Naive B cell (primary cell): ENCODE results near the gene FAM193B. TPM values are rescaled to one million over a fixed set of nuclear protein-coding genes. Genes with fewer than 3 reads are reported as not detected.
"Not testable (repeated sequence)": the region's sequence is repeated elsewhere in the genome, so short reads cannot be mapped to it uniquely, and the experiment has no call there.

ENCODE experiments used
- ATAC-seq, 2 donors: fragments of 150-1000 bp; cut with Tn5 transposase; 2 replicates each; pipeline ENCODE4 v1.10.0; 2021; ENCODE audit warnings: low read depth in 2 of 2, mild to moderate bottlenecking in 2 of 2, moderate library complexity in 2 of 2
- DNase-seq: peaks from one replicate; pipeline ENCODE4 v3.0.0; 2022
- H3K27ac Mint-ChIP-seq, 6 donors: one replicate each; pipeline ENCODE4 v1.8.0; 2020 to 2022; ENCODE audit warnings: mild to moderate bottlenecking in 6 of 6, mixed read lengths in 6 of 6, moderate library complexity in 5 of 6, inconsistent platforms in 2 of 6
- H3K27me3 Mint-ChIP-seq, 3 donors: one replicate each; pipeline ENCODE4 v1.8.0; 2021 to 2022; ENCODE audit warnings: mixed read lengths in 3 of 3, mild to moderate bottlenecking in 1 of 3
- H3K36me3 Mint-ChIP-seq, 2 donors: one replicate each; pipeline ENCODE4 v1.8.0; 2020 to 2022; ENCODE audit warnings: mixed read lengths in 2 of 2, inconsistent platforms in 1 of 2, mild to moderate bottlenecking in 1 of 2
- H3K4me1 Mint-ChIP-seq, 3 donors: one replicate each; pipeline ENCODE4 v1.8.0; 2020 to 2022; ENCODE audit warnings: mixed read lengths in 3 of 3, inconsistent platforms in 1 of 3, mild to moderate bottlenecking in 1 of 3, moderate library complexity in 1 of 3
- H3K4me3 Mint-ChIP-seq, 8 donors: one replicate each; pipeline ENCODE4 v1.8.0; 2020 to 2022; ENCODE audit warnings: mild to moderate bottlenecking in 8 of 8, mixed read lengths in 8 of 8, moderate library complexity in 8 of 8, inconsistent platforms in 2 of 8
- H3K9me3 Mint-ChIP-seq, 7 donors: one replicate each; pipeline ENCODE4 v1.8.0; 2020 to 2022; ENCODE audit warnings: mixed read lengths in 7 of 7, mild to moderate bottlenecking in 5 of 7, inconsistent platforms in 2 of 7, moderate library complexity in 1 of 7
- polyA plus RNA-seq, 6 donors: library from polyadenylated mRNA; unstranded; fragments of 300-500 nt; fragmentation: Illumina TruSeq; gene quantifications; one replicate each; pipeline ENCODE4 v1.2.3, GENCODE V29; 2021; ENCODE audit warnings: low read depth in 6 of 6

Gene FAM193B
- polyA plus RNA-seq, 6 donors from 2014 or later = 2.9 to 6.8 (median 4.6) TPM

- H3K27me3 Mint-ChIP-seq = no peaks in the 10 kb centered on the region
- H3K4me1 Mint-ChIP-seq = peaks cover 24 to 32% (median 31%) of the 10 kb centered on the region in 3 donors
- H3K4me3 Mint-ChIP-seq = no peak overlapping the region
- peaks cover 0 to 2% (median 0%) of the 10 kb centered on the region in 7 donors for H3K9me3 Mint-ChIP-seq
- peaks cover 0 to 7% of the 10 kb centered on the region in 2 donors for H3K36me3 Mint-ChIP-seq
- no peak for DNase-seq
- H3K27ac Mint-ChIP-seq = peak overlapping the region in 1 of 6 donors; percentile 66
- ATAC-seq = no peak
These were observed 63.4 kb downstream of the FAM193B start for GRCh38 chr5:177490992-177491391.

- Mint-ChIP-seq H3K9me3 (peaks cover 0 to 2% (median 0%) of the 10 kb centered on the region in 7 donors), H3K27ac (peak overlapping the region in 4 of 6 donors; percentile 14 to 84 (median 48)), H3K36me3 (peaks cover 0 to 7% of the 10 kb centered on the region in 2 donors), H3K4me3 (peak overlapping the region in 1 of 8 donors; percentile 16), H3K27me3 (no peaks in the 10 kb centered on the region), H3K4me1 (peaks cover 20 to 30% (median 29%) of the 10 kb centered on the region in 3 donors)
- DNase-seq = no peak
- no peak for ATAC-seq
These were observed 63.9 kb downstream of the FAM193B start for GRCh38 chr5:177490311-177490991.

- no peak overlapping the region for H3K4me3 Mint-ChIP-seq
- H3K27ac Mint-ChIP-seq = no peak overlapping the region
- H3K9me3 Mint-ChIP-seq = peaks cover 0 to 2% (median 0%) of the 10 kb centered on the region in 7 donors
- peaks cover 0 to 7% of the 10 kb centered on the region in 2 donors for H3K36me3 Mint-ChIP-seq
- DNase-seq (no peak), ATAC-seq (no peak)
- H3K27me3 Mint-ChIP-seq = no peaks in the 10 kb centered on the region
- peaks cover 13 to 25% (median 22%) of the 10 kb centered on the region in 3 donors for H3K4me1 Mint-ChIP-seq
These were observed 65.1 kb downstream of the FAM193B start for GRCh38 chr5:177489119-177489716.

DNA sequence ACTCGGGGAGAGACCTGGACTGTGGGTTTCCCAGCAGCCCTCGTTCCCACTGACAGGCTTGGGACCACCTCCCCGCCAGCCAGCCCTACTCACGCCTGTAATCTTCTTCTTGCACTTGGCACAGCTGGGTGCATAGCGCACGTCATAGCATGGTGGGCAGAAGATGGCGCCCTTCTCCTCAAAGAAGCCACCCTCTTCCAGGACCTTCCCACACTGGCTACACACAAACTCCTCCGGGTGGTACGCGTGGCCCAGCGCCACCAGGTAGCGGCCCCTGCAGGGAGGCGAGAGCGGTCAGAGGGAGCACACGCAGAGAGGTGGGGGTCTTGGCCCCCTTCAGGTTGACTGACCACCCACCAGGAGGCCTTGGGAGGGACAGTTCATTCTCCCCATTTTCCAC lies 66.4 kb downstream of the FAM193B start:
- no peaks in the 10 kb centered on the region for H3K9me3 Mint-ChIP-seq

DNA sequence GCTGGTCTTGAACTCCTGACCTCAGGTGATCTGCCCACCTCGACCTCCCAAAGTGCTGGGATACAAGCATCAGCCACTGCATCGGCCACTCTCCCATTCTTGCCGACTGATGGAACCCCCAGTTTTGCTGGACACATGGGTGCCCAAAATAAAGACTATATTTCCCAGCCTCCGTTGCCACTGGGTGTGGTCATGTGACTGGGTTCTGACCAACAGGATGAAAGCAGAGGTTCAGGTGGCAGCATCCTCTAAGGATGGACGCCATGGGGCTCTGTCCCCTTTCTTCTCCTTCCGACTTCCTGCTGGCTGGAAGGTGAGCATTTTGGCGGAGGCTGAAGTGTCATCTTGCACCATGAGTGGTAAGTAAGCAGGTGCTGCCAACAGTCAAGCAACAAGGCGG lies 67.2 kb downstream of the FAM193B start:
- H3K4me3 Mint-ChIP-seq = no peak overlapping the region
- peaks cover 2 to 11% (median 8%) of the 10 kb centered on the region in 3 donors for H3K4me1 Mint-ChIP-seq
- no peaks in the 10 kb centered on the region for H3K27me3 Mint-ChIP-seq
- DNase-seq (no peak), ATAC-seq (no peak)
- H3K27ac Mint-ChIP-seq = peak overlapping the region in 1 of 6 donors; percentile 69
- no peaks in the 10 kb centered on the region for H3K9me3 Mint-ChIP-seq
- H3K36me3 Mint-ChIP-seq = no peaks in the 10 kb centered on the region

More for the DNA sequence above, 66.4 kb downstream of the FAM193B start:
- no peak overlapping the region for H3K4me3 Mint-ChIP-seq
- DNase-seq = no peak
- ATAC-seq = no peak
- peaks cover 5 to 16% (median 13%) of the 10 kb centered on the region in 3 donors for H3K4me1 Mint-ChIP-seq
- no peak overlapping the region for H3K27ac Mint-ChIP-seq
- no peaks in the 10 kb centered on the region for H3K27me3 Mint-ChIP-seq
- H3K36me3 Mint-ChIP-seq = peaks cover 0 to 5% of the 10 kb centered on the region in 2 donors

DNA sequence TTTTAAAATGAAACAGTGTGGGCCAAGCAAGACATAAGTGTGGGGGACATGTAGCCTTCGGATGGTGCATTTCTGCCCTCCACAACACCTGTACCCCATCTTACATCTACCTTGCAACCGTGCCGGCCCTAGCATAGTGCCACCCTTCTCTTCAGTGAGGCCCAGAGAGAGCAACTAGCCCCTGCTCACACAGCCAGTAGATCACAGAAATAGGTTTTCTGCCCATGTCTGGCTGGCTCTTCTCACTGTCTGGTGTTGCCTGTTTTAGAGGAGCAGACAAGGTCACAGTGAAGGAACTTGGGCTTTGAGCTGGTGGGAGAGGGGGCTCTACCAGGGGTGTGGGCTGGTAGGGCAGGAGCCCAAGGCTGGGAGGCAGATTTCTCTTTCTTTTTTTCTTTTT lies 68.1 kb downstream of the FAM193B start:
- ATAC-seq (no peak), DNase-seq (no peak)
- Mint-ChIP-seq H3K4me3 (no peak overlapping the region), H3K9me3 (no peaks in the 10 kb centered on the region), H3K27me3 (no peaks in the 10 kb centered on the region), H3K4me1 (peaks cover 1 to 10% (median 8%) of the 10 kb centered on the region in 3 donors), H3K27ac (peak overlapping the region in 1 of 6 donors; percentile 38), H3K36me3 (no peaks in the 10 kb centered on the region)

- not testable (repeated sequence) for ATAC-seq, H3K4me3 Mint-ChIP-seq, H3K4me1 Mint-ChIP-seq, H3K36me3 Mint-ChIP-seq, H3K27me3 Mint-ChIP-seq, H3K9me3 Mint-ChIP-seq, DNase-seq
- peak overlapping the region in 1 of 6 donors; percentile 38 for H3K27ac Mint-ChIP-seq
These were observed 68.6 kb downstream of the FAM193B start for GRCh38 chr5:177485753-177486152.

GRCh38 chr5:177484902-177485549 lies 69.3 kb downstream of the FAM193B start:
- no peaks in the 10 kb centered on the region for H3K9me3 Mint-ChIP-seq
- no peaks in the 10 kb centered on the region for H3K36me3 Mint-ChIP-seq
- ATAC-seq = no peak
- no peak overlapping the region for H3K27ac Mint-ChIP-seq
- H3K4me1 Mint-ChIP-seq = peaks cover 2 to 6% (median 3%) of the 10 kb centered on the region in 3 donors
- H3K4me3 Mint-ChIP-seq = no peak overlapping the region
- no peak for DNase-seq
- H3K27me3 Mint-ChIP-seq = no peaks in the 10 kb centered on the region

- Mint-ChIP-seq H3K4me3 (no peak overlapping the region), H3K9me3 (no peaks in the 10 kb centered on the region), H3K27me3 (no peaks in the 10 kb centered on the region), H3K27ac (peak overlapping the region in 2 of 6 donors; percentile 11 to 67), H3K36me3 (no peaks in the 10 kb centered on the region), H3K4me1 (peaks cover 9 to 14% (median 9%) of the 10 kb centered on the region in 3 donors)
- no peak for ATAC-seq
- no peak for DNase-seq
These were observed 70.1 kb downstream of the FAM193B start for GRCh38 chr5:177483994-177484901.

DNA sequence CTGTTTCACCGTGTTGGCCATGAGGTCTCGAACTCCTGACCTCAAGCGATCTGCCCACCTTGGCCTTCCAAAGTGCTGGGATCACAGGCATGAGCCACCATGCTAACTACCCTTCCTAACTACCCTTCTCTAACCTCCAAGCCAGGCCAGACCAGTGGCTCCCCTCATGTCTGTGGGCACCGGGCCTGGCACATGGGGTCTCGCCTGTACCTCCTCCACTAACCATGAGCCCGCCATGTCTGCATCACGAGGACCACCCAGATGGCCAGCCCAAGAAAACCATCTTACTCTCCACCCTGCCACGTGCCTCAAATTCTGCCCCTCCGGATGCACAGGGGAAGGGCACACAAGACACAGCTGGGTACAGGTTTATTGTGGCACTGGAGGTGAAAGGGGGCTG lies 71.3 kb downstream of the FAM193B start:
- no peak for DNase-seq
- ATAC-seq = no peak
- Mint-ChIP-seq H3K9me3 (no peaks in the 10 kb centered on the region), H3K36me3 (no peaks in the 10 kb centered on the region), H3K4me3 (no peak overlapping the region), H3K27ac (peak overlapping the region in 1 of 6 donors; percentile 23), H3K4me1 (peaks cover 21 to 25% (median 21%) of the 10 kb centered on the region in 3 donors), H3K27me3 (no peaks in the 10 kb centered on the region)

DNA sequence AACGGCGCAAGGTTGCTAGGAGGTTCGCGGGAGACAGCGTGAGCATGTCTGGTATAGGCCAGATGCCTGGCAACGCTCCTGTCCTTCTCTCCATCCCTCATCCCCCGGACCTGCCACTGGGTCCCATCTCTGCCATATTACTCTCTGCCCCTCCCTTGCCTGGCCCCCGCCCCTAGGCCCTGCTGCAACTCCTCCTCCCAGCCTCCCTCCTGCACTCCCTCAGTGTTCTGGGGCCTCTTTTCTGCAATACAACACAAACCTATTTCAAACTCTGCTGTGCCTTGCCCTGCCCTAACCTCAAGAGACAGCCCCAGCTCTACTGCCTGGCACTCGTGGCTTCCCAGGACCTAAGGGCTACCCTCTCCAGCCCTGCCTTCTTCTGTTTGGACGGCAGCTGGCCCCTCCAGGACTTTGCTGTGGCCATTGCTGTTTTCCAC lies 72.0 kb downstream of the FAM193B start:
- no peaks in the 10 kb centered on the region for H3K9me3 Mint-ChIP-seq
- peak overlapping the region in 2 of 6 donors; percentile 23 to 88 for H3K27ac Mint-ChIP-seq
- no peak for DNase-seq
- H3K4me1 Mint-ChIP-seq = peaks cover 21 to 26% (median 22%) of the 10 kb centered on the region in 3 donors
- no peaks in the 10 kb centered on the region for H3K36me3 Mint-ChIP-seq
- ATAC-seq = no peak
- H3K27me3 Mint-ChIP-seq = no peaks in the 10 kb centered on the region
- H3K4me3 Mint-ChIP-seq = no peak overlapping the region

- peaks cover 31 to 36% (median 33%) of the 10 kb centered on the region in 3 donors for H3K4me1 Mint-ChIP-seq
- H3K27ac Mint-ChIP-seq = peak overlapping the region in 4 of 6 donors; percentile 42 to 92 (median 72)
- DNase-seq = no peak
- no peaks in the 10 kb centered on the region for H3K9me3 Mint-ChIP-seq
- peak overlapping the region in 1 of 8 donors; percentile 26 for H3K4me3 Mint-ChIP-seq
- H3K36me3 Mint-ChIP-seq = no peaks in the 10 kb centered on the region
- no peak for ATAC-seq
- no peaks in the 10 kb centered on the region for H3K27me3 Mint-ChIP-seq
These were observed 74.6 kb downstream of the FAM193B start for GRCh38 chr5:177479774-177480173.
